Loucy (cell line): Measurements from ENCODE around the gene CCT6A.
A peak's percentile ranks its signal among the peaks of the same experiment; 100 is the strongest.
"Not testable (repeated sequence)": the region's sequence is repeated elsewhere in the genome, so short reads cannot be mapped to it uniquely, and the experiment has no call there.

Source experiments
- H2AFZ ChIP-seq: fragments of 200-600 bp; sonication (generic); 2 replicates; pipeline ENCODE4 v1.6.0; 2016; ENCODE audit warnings: antibody characterized with exemption, mild to moderate bottlenecking, low read length, moderate library complexity
- H3F3A ChIP-seq: fragments of 200-600 bp; 2 replicates; pipeline ENCODE4 v1.6.0; 2016; ENCODE audit warnings: antibody characterized with exemption, low read depth, mild to moderate bottlenecking
- H3K27me3 ChIP-seq: fragments of 200-600 bp; sonication (generic); 2 replicates; pipeline ENCODE4 v1.6.1; 2014; ENCODE audit warnings: low read length, mild to moderate bottlenecking; ENCODE audit not compliant: insufficient read depth, poor library complexity, severe bottlenecking
- H3K36me3 ChIP-seq: fragments of 200-600 bp; sonication (generic); 2 replicates; pipeline ENCODE4 v1.6.1; 2016; ENCODE audit warnings: low read length; ENCODE audit not compliant: insufficient read depth
- H3K4me1 ChIP-seq: fragments of 200-600 bp; sonication (generic); 2 replicates; pipeline ENCODE4 v1.5.1; 2014; ENCODE audit warnings: low read length, mild to moderate bottlenecking; ENCODE audit not compliant: insufficient read depth, poor library complexity, severe bottlenecking
- H3K4me2 ChIP-seq: fragments of 200-600 bp; sonication (generic); 2 replicates; pipeline ENCODE4 v1.6.0; 2014; ENCODE audit warnings: antibody characterized with exemption, low read length, low read depth, mild to moderate bottlenecking; ENCODE audit not compliant: poor library complexity, severe bottlenecking
- H3K4me3 ChIP-seq: fragments of 200-600 bp; sonication (generic); 2 replicates; pipeline ENCODE4 v1.5.1; 2014; ENCODE audit warnings: low read length, mild to moderate bottlenecking, mixed read lengths; ENCODE audit not compliant: poor library complexity, severe bottlenecking
- H3K79me2 ChIP-seq: fragments of 200-600 bp; sonication (generic); 2 replicates; pipeline ENCODE4 v1.6.1; 2014; ENCODE audit warnings: low read length; ENCODE audit not compliant: insufficient read depth
- H3K9ac ChIP-seq: fragments of 200-600 bp; sonication (generic); 2 replicates; pipeline ENCODE4 v1.6.0; 2014; ENCODE audit warnings: mild to moderate bottlenecking, low read depth, low read length, moderate library complexity; ENCODE audit not compliant: poor library complexity, severe bottlenecking
- H3K9me2 ChIP-seq: fragments of 200-600 bp; sonication (generic); replicated peaks from 2 replicates; pipeline ENCODE4 v1.6.1; 2016; ENCODE audit warnings: low read depth, low read length, mixed read lengths
- H3K9me3 ChIP-seq: fragments of 200-600 bp; sonication (generic); 2 replicates; pipeline ENCODE4 v1.6.1; 2014; ENCODE audit warnings: mild to moderate bottlenecking, antibody characterized with exemption, low read length, low read depth; ENCODE audit not compliant: insufficient read depth
- H4K20me1 ChIP-seq: fragments of 200-600 bp; sonication (generic); 2 replicates; pipeline ENCODE4 v1.6.0; 2014; ENCODE audit warnings: antibody characterized with exemption, low read length, mild to moderate bottlenecking; ENCODE audit not compliant: insufficient read depth, poor library complexity, severe bottlenecking
- CTCF ChIP-seq: fragments of 200-600 bp; sonication (generic); conservative IDR thresholded peaks from 2 replicates; pipeline ENCODE4 v1.5.1; 2014; ENCODE audit warnings: mild to moderate bottlenecking, antibody characterized with exemption, low read length
- EZH2phosphoT487 ChIP-seq: fragments of 200-600 bp; IDR thresholded peaks from 2 replicates; pipeline ENCODE4 v1.6.1; 2018; ENCODE audit warnings: antibody characterized with exemption, mild to moderate bottlenecking, moderate library complexity, borderline replicate concordance

The CCT6A gene

GRCh38 chr7:56099653-56100052, 48.1 kb downstream of the CCT6A start:
- TF ChIP-seq CTCF (no peak), EZH2phosphoT487 (no peak)
- H3K4me2 ChIP-seq = no peak overlapping the region
- no peak overlapping the region for H2AFZ ChIP-seq
- H3K9ac ChIP-seq = no peak overlapping the region
- no peaks in the 10 kb centered on the region for H3K9me3 ChIP-seq
- no peak overlapping the region for H3K4me3 ChIP-seq
- H3K36me3 ChIP-seq = peaks cover 49% of the 10 kb centered on the region
- peaks cover 23% of the 10 kb centered on the region for H3K79me2 ChIP-seq
- H3K9me2 ChIP-seq = no peaks in the 10 kb centered on the region
- peaks cover 5% of the 10 kb centered on the region for H3K4me1 ChIP-seq
- H3F3A ChIP-seq = no peaks in the 10 kb centered on the region
- H4K20me1 ChIP-seq = peaks cover 22% of the 10 kb centered on the region
- no peaks in the 10 kb centered on the region for H3K27me3 ChIP-seq

- H3K27me3 ChIP-seq, H3K9me2 ChIP-seq, H2AFZ ChIP-seq, H3F3A ChIP-seq, H3K9me3 ChIP-seq: not testable (repeated sequence)
- Histone ChIP-seq H3K4me3 (peak overlapping the region; percentile 93), H3K79me2 (peaks cover 40% of the 10 kb centered on the region), H3K9ac (peak overlapping the region; percentile 50), H3K36me3 (peaks cover 49% of the 10 kb centered on the region), H3K4me2 (peak overlapping the region; percentile 97), H3K4me1 (peaks cover 19% of the 10 kb centered on the region), H4K20me1 (peaks cover 38% of the 10 kb centered on the region)
Measured at GRCh38 chr7:56104138-56104537, 52.6 kb downstream of the CCT6A start.

GRCh38 chr7:56105508-56105907, 53.9 kb downstream of the CCT6A start:
- H3K27me3 ChIP-seq = no peaks in the 10 kb centered on the region
- peak overlapping the region; percentile 98 for H3K9ac ChIP-seq
- 0 out of 2 replicates have a peak, but pooled peaks cover 3% of the 10 kb centered on the region for H3K9me3 ChIP-seq
- peak overlapping the region; percentile 93 for H3K4me3 ChIP-seq
- peaks cover 23% of the 10 kb centered on the region for H3K4me1 ChIP-seq
- H3K36me3 ChIP-seq = peaks cover 37% of the 10 kb centered on the region
- peaks cover 40% of the 10 kb centered on the region for H3K79me2 ChIP-seq
- H3K4me2 ChIP-seq = peak overlapping the region; percentile 97
- TF ChIP-seq CTCF (no peak), EZH2phosphoT487 (no peak)
- no peak overlapping the region for H2AFZ ChIP-seq
- no peaks in the 10 kb centered on the region for H3K9me2 ChIP-seq
- 0 out of 2 replicates have a peak, but pooled peaks cover 2% of the 10 kb centered on the region for H3F3A ChIP-seq
- peaks cover 38% of the 10 kb centered on the region for H4K20me1 ChIP-seq
